Left ventricle myocardium inferior (tissue), 1 donor: ENCODE measurements around the gene METTL24. TPM values are rescaled to one million over a fixed set of nuclear protein-coding genes. Genes with fewer than 3 reads are reported as not detected.

ENCODE experiments used
- DNase-seq: peaks from one replicate; pipeline ENCODE4 v3.0.0-alpha.2; 2020
- H3K27ac ChIP-seq: fragments of 200-600 bp; replicated peaks from 2 replicates; pipeline ENCODE4 v1.8.0; 2021
- H3K27me3 ChIP-seq: fragments of 200-600 bp; 2 replicates; pipeline ENCODE4 v1.8.0; 2021; ENCODE audit warnings: low read depth
- H3K36me3 ChIP-seq: fragments of 200-600 bp; 2 replicates; pipeline ENCODE4 v1.8.0; 2021
- H3K4me1 ChIP-seq: fragments of 200-600 bp; 2 replicates; pipeline ENCODE4 v1.8.0; 2021
- H3K4me3 ChIP-seq: fragments of 200-600 bp; 2 replicates; pipeline ENCODE4 v1.8.0; 2021; ENCODE audit warnings: mild to moderate bottlenecking, moderate library complexity
- H3K9me3 ChIP-seq: fragments of 200-600 bp; replicated peaks from 2 replicates; pipeline ENCODE4 v1.8.0; 2021
- CTCF ChIP-seq: fragments of 200-600 bp; IDR thresholded peaks from 2 replicates; pipeline ENCODE4 v1.8.0; 2021; ENCODE audit warnings: antibody characterized with exemption, mild to moderate bottlenecking, borderline replicate concordance
- intact Hi-C: fragments of 100-400 bp; cut with micrococcal nuclease; formaldehyde crosslinking; loops from one replicate; pipeline ENCODE4 v1.11.0; 2022
- total RNA-seq: library from RNA; stranded (reverse); fragmentation: NEBNext Ultra II Directional; extraction: Animal tissue kit (Norgen Biotek cat#: 25700); gene quantifications from one replicate; pipeline ENCODE4 v1.2.1, GENCODE V29; 2021
- donor health status: DM: no; HTN: yes; CAD: no; lungs with severe emphysema.

The METTL24 gene
- total RNA-seq, 1 donor from 2014 or later = 1.2 TPM

- intact Hi-C loops = no loop called here
- no peak for TF ChIP-seq CTCF
- no peak overlapping the region for H3K27ac ChIP-seq
- no peaks in the 10 kb centered on the region for H3K36me3 ChIP-seq
- H3K27me3 ChIP-seq = no peaks in the 10 kb centered on the region
- no peaks in the 10 kb centered on the region for H3K4me1 ChIP-seq
- no peak for DNase-seq
- H3K9me3 ChIP-seq = no peaks in the 10 kb centered on the region
- H3K4me3 ChIP-seq = no peak overlapping the region
Measured at GRCh38 chr6:110266996-110267395, 91.2 kb downstream of the METTL24 start.

GRCh38 chr6:110265273-110265672 is 92.9 kb downstream of the METTL24 start:
- H3K27ac ChIP-seq = no peak overlapping the region
- intact Hi-C loops = no loop called here
- H3K27me3 ChIP-seq = no peaks in the 10 kb centered on the region

GRCh38 chr6:110256366-110256765 is 101.8 kb downstream of the METTL24 start:
- H3K27ac ChIP-seq = no peak overlapping the region
- intact Hi-C loops = no loop called here
- no peak overlapping the region for H3K4me3 ChIP-seq
- no peaks in the 10 kb centered on the region for H3K36me3 ChIP-seq
- no peaks in the 10 kb centered on the region for H3K27me3 ChIP-seq
- H3K4me1 ChIP-seq = no peaks in the 10 kb centered on the region
- peaks cover 23% of the 10 kb centered on the region for H3K9me3 ChIP-seq
- no peak for DNase-seq
- TF ChIP-seq CTCF = no peak

More at GRCh38 chr6:110265273-110265672, 92.9 kb downstream of the METTL24 start:
- H3K4me3 ChIP-seq = no peak overlapping the region
- no peaks in the 10 kb centered on the region for H3K36me3 ChIP-seq
- H3K9me3 ChIP-seq = peaks cover 11% of the 10 kb centered on the region
- DNase-seq = no peak
- no peak for TF ChIP-seq CTCF
- no peaks in the 10 kb centered on the region for H3K4me1 ChIP-seq

- no peaks in the 10 kb centered on the region for H3K27me3 ChIP-seq
- H3K4me1 ChIP-seq = no peaks in the 10 kb centered on the region
- no peak overlapping the region for H3K4me3 ChIP-seq
- H3K9me3 ChIP-seq = peaks cover 14% of the 10 kb centered on the region
- DNase-seq = no peak
- no peak for TF ChIP-seq CTCF
- no peak overlapping the region for H3K27ac ChIP-seq
- intact Hi-C loops = no loop called here
- H3K36me3 ChIP-seq = no peaks in the 10 kb centered on the region
Measured at GRCh38 chr6:110255211-110255750, 102.9 kb downstream of the METTL24 start.

- intact Hi-C loops = no loop called here
- TF ChIP-seq CTCF = no peak
- Histone ChIP-seq H3K9me3 (no peaks in the 10 kb centered on the region), H3K4me1 (no peaks in the 10 kb centered on the region), H3K27ac (no peak overlapping the region), H3K4me3 (no peak overlapping the region), H3K36me3 (no peaks in the 10 kb centered on the region), H3K27me3 (no peaks in the 10 kb centered on the region)
- no peak for DNase-seq
Measured at GRCh38 chr6:110250838-110251237, 107.3 kb downstream of the METTL24 start.

- no peaks in the 10 kb centered on the region for H3K4me1 ChIP-seq
- no peak for TF ChIP-seq CTCF
- H3K27me3 ChIP-seq = no peaks in the 10 kb centered on the region
- intact Hi-C loops = no loop called here
- H3K27ac ChIP-seq = no peak overlapping the region
- no peaks in the 10 kb centered on the region for H3K36me3 ChIP-seq
- no peaks in the 10 kb centered on the region for H3K9me3 ChIP-seq
- DNase-seq = no peak
- no peak overlapping the region for H3K4me3 ChIP-seq
Measured at GRCh38 chr6:110250058-110250457, 108.1 kb downstream of the METTL24 start.
